Sigmoid colon (tissue), 7 donors: ENCODE measurements around the gene FAM83B. TPM values are rescaled to one million over a fixed set of nuclear protein-coding genes. Genes with fewer than 3 reads are reported as not detected.
"Not testable (repeated sequence)": the region's sequence is repeated elsewhere in the genome, so short reads cannot be mapped to it uniquely, and the experiment has no call there.

Experiments used
- DNase-seq: peaks from one replicate; pipeline ENCODE4 v3.0.0-alpha.2; 2019
- H3K27ac ChIP-seq, 4 donors: fragments of 200-600 bp; sonication (generic); one replicate each; pipeline ENCODE4 v1.5.1; 2016 to 2019; ENCODE audit warnings: mild to moderate bottlenecking in 1 of 4
- H3K27me3 ChIP-seq, 3 donors: fragments of 200-600 bp; sonication (generic); one replicate each; pipeline ENCODE4 v1.5.1; 2019; ENCODE audit warnings: mild to moderate bottlenecking in 1 of 3
- H3K36me3 ChIP-seq, 4 donors: fragments of 200-600 bp; sonication (generic); one replicate each; pipeline ENCODE4 v1.5.1; 2016 to 2019
- H3K4me1 ChIP-seq, 4 donors: fragments of 200-600 bp; sonication (generic); one replicate each; pipeline ENCODE4 v1.5.1; 2017 to 2019
- H3K4me3 ChIP-seq, 4 donors: fragments of 200-600 bp; sonication (generic); one replicate each; pipeline ENCODE4 v1.5.1; 2017 to 2019; ENCODE audit warnings: mild to moderate bottlenecking in 2 of 4, moderate library complexity in 1 of 4
- H3K9me3 ChIP-seq, 4 donors: fragments of 200-600 bp in 3 of 4; sonication (generic) in 3 of 4; one replicate each; pipeline versions ENCODE4 v1.5.1 to v1.6.1; 2013 to 2019
- CTCF ChIP-seq, 4 experiments: fragments of 450-650 bp in 3 of 4; fragments of 200-600 bp in 1 of 4; IDR thresholded peaks; one replicate each; pipeline ENCODE4 v1.5.1; 2016 to 2019; ENCODE audit warnings: antibody characterized with exemption in 4 of 4, mild to moderate bottlenecking in 3 of 4, moderate library complexity in 2 of 4
- EP300 ChIP-seq, 4 donors: sonication (generic); formaldehyde crosslinking; IDR thresholded peaks; one replicate each; pipeline ENCODE4 v1.6.1; 2017; ENCODE audit warnings: antibody characterized with exemption in 4 of 4
- POLR2A ChIP-seq, 2 donors: fragments of 450-650 bp; IDR thresholded peaks; one replicate each; pipeline ENCODE4 v1.6.1; 2016; ENCODE audit warnings: antibody characterized with exemption in 2 of 2, mild to moderate bottlenecking in 2 of 2, moderate library complexity in 2 of 2
- POLR2AphosphoS5 ChIP-seq, 4 donors: sonication (generic); formaldehyde crosslinking; IDR thresholded peaks; one replicate each; pipeline ENCODE4 v1.6.1; 2017; ENCODE audit warnings: antibody characterized with exemption in 4 of 4
- WGBS, 2 donors: extraction: QIAGEN DNeasy Blood & Tissue Kit; methylation state at CpG; one replicate each; pipeline ENCODE4 v1.1.7; 2013; 5-methylcytosine and 5-hydroxymethylcytosine counted together
- intact Hi-C: fragments of 100-400 bp; cut with DNase I; formaldehyde crosslinking; loops from one replicate; pipeline ENCODE4 v1.15.1; 2023
- polyA plus RNA-seq, 3 donors: library from polyadenylated mRNA; stranded (reverse); fragments of 200-250 nt; gene quantifications; one replicate each; pipeline ENCODE4 v1.2.3, GENCODE V29; 2013
- total RNA-seq, 4 donors: library from RNA; depleted of rRNA; stranded (reverse); fragments of >200 nt; gene quantifications; one replicate each; pipeline ENCODE4 v1.1.0, GENCODE V29; 2016
- donor health status: healthy with polysubstance abuse.
- donor health status: Bipolar disorder and iron deficiency.
- donor health status: healthy.

FAM83B gene
- total and polyA plus RNA-seq, 7 donors: under 0.01 to 5.1 (median 4.2) TPM; not detected in 3

- Histone ChIP-seq H3K27me3 (no peaks in the 10 kb centered on the region), H3K36me3 (no peaks in the 10 kb centered on the region), H3K27ac (no peak overlapping the region), H3K4me1 (peaks cover 0 to 5% (median 0%) of the 10 kb centered on the region in 4 donors), H3K4me3 (no peak overlapping the region), H3K9me3 (no peaks in the 10 kb centered on the region)
- TF ChIP-seq POLR2A (IDR thresholded peaks at IDR 0.05) (no peak), CTCF (IDR thresholded peaks at IDR 0.05) (no peak), EP300 (IDR thresholded peaks at IDR 0.05) (no peak), POLR2AphosphoS5 (IDR thresholded peaks at IDR 0.05) (no peak)
- WGBS, 2 donors: 64 to 80% methylated on average over 3 of the region's 3 CpGs
- DNase-seq: no peak
- intact Hi-C loops: no loop called here
Observed at GRCh38 chr6:54970337-54970736, 123.8 kb downstream of the FAM83B start.

- TF ChIP-seq EP300 (IDR thresholded peaks at IDR 0.05): no peak
- TF ChIP-seq POLR2A (IDR thresholded peaks at IDR 0.05): no peak
- no peak for TF ChIP-seq CTCF (IDR thresholded peaks at IDR 0.05)
- TF ChIP-seq POLR2AphosphoS5 (IDR thresholded peaks at IDR 0.05): no peak
- DNase-seq: no peak
- 85 to 89% methylated on average over 2 of the region's 2 CpGs for WGBS, 2 donors
- H3K4me3 ChIP-seq: no peak overlapping the region
- H3K36me3 ChIP-seq: no peaks in the 10 kb centered on the region
- intact Hi-C loops: no loop called here
- peaks cover 0 to 5% (median 0%) of the 10 kb centered on the region in 4 donors for H3K4me1 ChIP-seq
- no peak overlapping the region for H3K27ac ChIP-seq
- H3K27me3 ChIP-seq: no peaks in the 10 kb centered on the region
- no peaks in the 10 kb centered on the region for H3K9me3 ChIP-seq
Observed at GRCh38 chr6:54971825-54972224, 125.3 kb downstream of the FAM83B start.

- 96 to 97% methylated on average over 24 of the region's 24 CpGs for WGBS, 2 donors
- H3K9me3 ChIP-seq, H3K27me3 ChIP-seq, H3K36me3 ChIP-seq, H3K4me3 ChIP-seq, H3K27ac ChIP-seq, intact Hi-C loops, H3K4me1 ChIP-seq, DNase-seq: not testable (repeated sequence)
Observed at GRCh38 chr6:54979161-54979560, 132.6 kb downstream of the FAM83B start.

DNA sequence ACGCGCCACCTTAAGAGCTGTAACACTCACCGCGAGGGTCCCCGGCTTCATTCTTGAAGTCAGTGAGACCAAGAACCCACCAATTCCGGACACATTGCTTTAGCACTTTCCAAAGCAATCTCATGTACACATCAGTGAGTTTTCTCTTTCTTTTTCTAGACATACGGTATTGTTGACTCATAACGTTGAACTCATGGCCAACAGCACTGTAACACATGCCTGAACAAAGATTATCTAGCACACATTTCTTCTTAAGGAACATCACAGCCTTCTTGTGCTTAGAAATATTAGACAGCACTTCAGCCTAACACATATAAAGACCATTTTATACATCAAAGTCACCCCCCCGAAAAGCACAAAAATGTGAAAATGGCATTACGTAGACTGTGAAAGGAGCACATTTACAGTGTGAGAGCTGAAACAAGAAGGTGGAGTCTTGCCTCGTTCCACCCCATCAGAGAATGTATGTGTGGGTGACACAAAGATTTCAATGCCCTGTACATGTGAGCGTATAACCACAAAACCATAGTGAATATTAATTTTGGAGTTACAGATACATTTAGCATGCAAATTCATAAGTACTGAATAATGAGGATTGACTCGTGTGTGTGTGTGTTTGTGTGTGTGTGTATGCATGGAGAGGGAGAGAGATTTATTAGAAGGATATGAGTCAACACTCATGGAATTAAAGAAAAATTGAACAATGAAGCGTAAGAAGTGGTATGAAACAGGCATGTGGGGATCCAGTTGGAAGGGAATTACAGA is 134.1 kb downstream of the FAM83B start:
- H3K4me1 ChIP-seq: no peaks in the 10 kb centered on the region
- no peaks in the 10 kb centered on the region for H3K27me3 ChIP-seq
- WGBS, 2 donors: 93 to 94% methylated on average over 14 of the region's 14 CpGs
- H3K36me3 ChIP-seq: no peaks in the 10 kb centered on the region
- peaks cover 0 to 3% (median 0%) of the 10 kb centered on the region in 4 donors for H3K9me3 ChIP-seq
- intact Hi-C loops: no loop called here
- no peak overlapping the region for H3K27ac ChIP-seq
- TF ChIP-seq CTCF (IDR thresholded peaks at IDR 0.05) (no peak), POLR2AphosphoS5 (IDR thresholded peaks at IDR 0.05) (no peak), POLR2A (IDR thresholded peaks at IDR 0.05) (no peak), EP300 (IDR thresholded peaks at IDR 0.05) (no peak)
- no peak for DNase-seq
- H3K4me3 ChIP-seq: no peak overlapping the region

GRCh38 chr6:54981276-54981609 is 134.7 kb downstream of the FAM83B start:
- Histone ChIP-seq H3K27ac (no peak overlapping the region), H3K27me3 (no peaks in the 10 kb centered on the region), H3K36me3 (no peaks in the 10 kb centered on the region), H3K4me1 (no peaks in the 10 kb centered on the region), H3K4me3 (no peak overlapping the region), H3K9me3 (peaks cover 0 to 3% (median 0%) of the 10 kb centered on the region in 4 donors)
- no peak for DNase-seq
- 92 to 94% methylated on average over 2 of the region's 2 CpGs for WGBS, 2 donors
- intact Hi-C loops: no loop called here
- no peak for TF ChIP-seq EP300 (IDR thresholded peaks at IDR 0.05)
- TF ChIP-seq POLR2AphosphoS5 (IDR thresholded peaks at IDR 0.05): no peak
- TF ChIP-seq CTCF (IDR thresholded peaks at IDR 0.05): no peak
- no peak for TF ChIP-seq POLR2A (IDR thresholded peaks at IDR 0.05)
